GM23338 (cell line): ENCODE results near the gene TSPAN6.

Experiments
- CREB1 ChIP-seq: fragments of 250-450 bp; sonication (Bioruptor Pico); IDR thresholded peaks from 2 replicates; pipeline ENCODE4 v1.5.0; 2020; ENCODE audit warnings: low read depth, mild to moderate bottlenecking, moderate library complexity
- EZH2 ChIP-seq: fragments of 200-600 bp; sonication (generic); IDR thresholded peaks from one replicate; pipeline ENCODE4 v1.8.0; 2017; ENCODE audit warnings: antibody characterized with exemption, mild to moderate bottlenecking, low read depth; ENCODE audit not compliant: unreplicated experiment
- EZH2phosphoT487 ChIP-seq: fragments of 200-600 bp; sonication (generic); IDR thresholded peaks from one replicate; pipeline ENCODE4 v1.8.1; 2018; ENCODE audit warnings: antibody characterized with exemption; ENCODE audit not compliant: unreplicated experiment
- JUNB ChIP-seq: IDR thresholded peaks from one replicate; pipeline ENCODE4 v1.6.1; 2016; ENCODE audit warnings: antibody characterized with exemption; ENCODE audit not compliant: unreplicated experiment
- NANOG ChIP-seq: IDR thresholded peaks from 2 replicates; pipeline ENCODE4 v1.6.1; 2016; ENCODE audit warnings: antibody characterized with exemption, borderline replicate concordance
- POLR2AphosphoS5 ChIP-seq: IDR thresholded peaks from 2 replicates; pipeline ENCODE4 v1.6.1; 2016; ENCODE audit warnings: antibody characterized with exemption, low read depth
- STAT1 ChIP-seq: IDR thresholded peaks from one replicate; pipeline ENCODE4 v1.6.1; 2016; ENCODE audit warnings: antibody characterized with exemption; ENCODE audit not compliant: unreplicated experiment
- ZNF114 ChIP-seq: fragments of 250-450 bp; sonication (Bioruptor Pico); IDR thresholded peaks from 2 replicates; pipeline ENCODE4 v1.5.0; 2020; ENCODE audit warnings: mild to moderate bottlenecking, moderate library complexity
- ZNF331 ChIP-seq: fragments of 250-450 bp; sonication (Bioruptor Pico); IDR thresholded peaks from 2 replicates; pipeline ENCODE4 v1.5.0; 2020; ENCODE audit warnings: low read depth, mild to moderate bottlenecking, moderate library complexity
- TF ChIP-seq, protein P1 (sequence below), 2 experiments: fragments of 200-600 bp in 1 of 2; sonication (generic) in 1 of 2; conservative IDR thresholded peaks; 2 replicates each; pipeline versions ENCODE4 v1.5.1 to v1.6.1; 2016 to 2017; ENCODE audit warnings: antibody characterized with exemption in 2 of 2, low read depth in 2 of 2, mild to moderate bottlenecking in 2 of 2, moderate library complexity in 1 of 2
- TF ChIP-seq, protein P2 (sequence below): IDR thresholded peaks from one replicate; pipeline ENCODE4 v1.6.1; 2018; ENCODE audit warnings: antibody characterized with exemption; ENCODE audit not compliant: unreplicated experiment
- TF ChIP-seq, protein P3 (sequence below): fragments of 250-450 bp; sonication (Bioruptor Pico); IDR thresholded peaks from 2 replicates; pipeline ENCODE4 v1.5.0; 2020; ENCODE audit warnings: mild to moderate bottlenecking, moderate library complexity
- TF ChIP-seq, protein P4 (sequence below): IDR thresholded peaks from 2 replicates; pipeline ENCODE4 v1.6.1; 2016; ENCODE audit warnings: antibody characterized with exemption

DNA sequence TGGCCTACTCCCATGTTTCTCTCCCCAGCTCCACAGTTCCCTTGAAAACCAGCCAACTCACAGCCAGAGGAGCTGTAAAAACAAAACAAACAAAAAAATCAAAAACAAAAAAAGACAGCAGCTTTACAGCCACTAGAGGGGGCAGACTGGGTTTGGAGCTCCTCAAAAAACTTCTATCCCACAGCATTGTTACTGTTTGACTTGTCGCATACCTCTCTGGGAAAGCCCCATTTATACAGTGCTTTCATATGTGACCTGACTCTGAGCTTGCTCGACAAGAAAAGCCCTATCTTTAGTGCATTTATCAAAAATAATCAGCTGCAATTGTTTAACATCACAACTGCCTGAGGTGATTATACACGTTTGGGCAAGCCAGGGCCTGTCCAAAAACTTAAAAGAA, 21.6 kb downstream of the TSPAN6 start:
- TF ChIP-seq, protein P1, sequence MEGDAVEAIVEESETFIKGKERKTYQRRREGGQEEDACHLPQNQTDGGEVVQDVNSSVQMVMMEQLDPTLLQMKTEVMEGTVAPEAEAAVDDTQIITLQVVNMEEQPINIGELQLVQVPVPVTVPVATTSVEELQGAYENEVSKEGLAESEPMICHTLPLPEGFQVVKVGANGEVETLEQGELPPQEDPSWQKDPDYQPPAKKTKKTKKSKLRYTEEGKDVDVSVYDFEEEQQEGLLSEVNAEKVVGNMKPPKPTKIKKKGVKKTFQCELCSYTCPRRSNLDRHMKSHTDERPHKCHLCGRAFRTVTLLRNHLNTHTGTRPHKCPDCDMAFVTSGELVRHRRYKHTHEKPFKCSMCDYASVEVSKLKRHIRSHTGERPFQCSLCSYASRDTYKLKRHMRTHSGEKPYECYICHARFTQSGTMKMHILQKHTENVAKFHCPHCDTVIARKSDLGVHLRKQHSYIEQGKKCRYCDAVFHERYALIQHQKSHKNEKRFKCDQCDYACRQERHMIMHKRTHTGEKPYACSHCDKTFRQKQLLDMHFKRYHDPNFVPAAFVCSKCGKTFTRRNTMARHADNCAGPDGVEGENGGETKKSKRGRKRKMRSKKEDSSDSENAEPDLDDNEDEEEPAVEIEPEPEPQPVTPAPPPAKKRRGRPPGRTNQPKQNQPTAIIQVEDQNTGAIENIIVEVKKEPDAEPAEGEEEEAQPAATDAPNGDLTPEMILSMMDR (conservative IDR thresholded peaks at IDR 0.05; ENCODE audit: low read depth in 2 of 2): peak; percentile 49 to 59
- TF ChIP-seq POLR2AphosphoS5 (no peak), EZH2 (no peak), JUNB (no peak), STAT1 (no peak), EZH2phosphoT487 (no peak), CREB1 (CRISPR knock-in tag) (no peak), ZNF114 (CRISPR knock-in tag) (no peak), NANOG (no peak), ZNF331 (no peak)
- TF ChIP-seq, protein P2, sequence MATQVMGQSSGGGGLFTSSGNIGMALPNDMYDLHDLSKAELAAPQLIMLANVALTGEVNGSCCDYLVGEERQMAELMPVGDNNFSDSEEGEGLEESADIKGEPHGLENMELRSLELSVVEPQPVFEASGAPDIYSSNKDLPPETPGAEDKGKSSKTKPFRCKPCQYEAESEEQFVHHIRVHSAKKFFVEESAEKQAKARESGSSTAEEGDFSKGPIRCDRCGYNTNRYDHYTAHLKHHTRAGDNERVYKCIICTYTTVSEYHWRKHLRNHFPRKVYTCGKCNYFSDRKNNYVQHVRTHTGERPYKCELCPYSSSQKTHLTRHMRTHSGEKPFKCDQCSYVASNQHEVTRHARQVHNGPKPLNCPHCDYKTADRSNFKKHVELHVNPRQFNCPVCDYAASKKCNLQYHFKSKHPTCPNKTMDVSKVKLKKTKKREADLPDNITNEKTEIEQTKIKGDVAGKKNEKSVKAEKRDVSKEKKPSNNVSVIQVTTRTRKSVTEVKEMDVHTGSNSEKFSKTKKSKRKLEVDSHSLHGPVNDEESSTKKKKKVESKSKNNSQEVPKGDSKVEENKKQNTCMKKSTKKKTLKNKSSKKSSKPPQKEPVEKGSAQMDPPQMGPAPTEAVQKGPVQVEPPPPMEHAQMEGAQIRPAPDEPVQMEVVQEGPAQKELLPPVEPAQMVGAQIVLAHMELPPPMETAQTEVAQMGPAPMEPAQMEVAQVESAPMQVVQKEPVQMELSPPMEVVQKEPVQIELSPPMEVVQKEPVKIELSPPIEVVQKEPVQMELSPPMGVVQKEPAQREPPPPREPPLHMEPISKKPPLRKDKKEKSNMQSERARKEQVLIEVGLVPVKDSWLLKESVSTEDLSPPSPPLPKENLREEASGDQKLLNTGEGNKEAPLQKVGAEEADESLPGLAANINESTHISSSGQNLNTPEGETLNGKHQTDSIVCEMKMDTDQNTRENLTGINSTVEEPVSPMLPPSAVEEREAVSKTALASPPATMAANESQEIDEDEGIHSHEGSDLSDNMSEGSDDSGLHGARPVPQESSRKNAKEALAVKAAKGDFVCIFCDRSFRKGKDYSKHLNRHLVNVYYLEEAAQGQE: no peak
- TF ChIP-seq, protein P3, sequence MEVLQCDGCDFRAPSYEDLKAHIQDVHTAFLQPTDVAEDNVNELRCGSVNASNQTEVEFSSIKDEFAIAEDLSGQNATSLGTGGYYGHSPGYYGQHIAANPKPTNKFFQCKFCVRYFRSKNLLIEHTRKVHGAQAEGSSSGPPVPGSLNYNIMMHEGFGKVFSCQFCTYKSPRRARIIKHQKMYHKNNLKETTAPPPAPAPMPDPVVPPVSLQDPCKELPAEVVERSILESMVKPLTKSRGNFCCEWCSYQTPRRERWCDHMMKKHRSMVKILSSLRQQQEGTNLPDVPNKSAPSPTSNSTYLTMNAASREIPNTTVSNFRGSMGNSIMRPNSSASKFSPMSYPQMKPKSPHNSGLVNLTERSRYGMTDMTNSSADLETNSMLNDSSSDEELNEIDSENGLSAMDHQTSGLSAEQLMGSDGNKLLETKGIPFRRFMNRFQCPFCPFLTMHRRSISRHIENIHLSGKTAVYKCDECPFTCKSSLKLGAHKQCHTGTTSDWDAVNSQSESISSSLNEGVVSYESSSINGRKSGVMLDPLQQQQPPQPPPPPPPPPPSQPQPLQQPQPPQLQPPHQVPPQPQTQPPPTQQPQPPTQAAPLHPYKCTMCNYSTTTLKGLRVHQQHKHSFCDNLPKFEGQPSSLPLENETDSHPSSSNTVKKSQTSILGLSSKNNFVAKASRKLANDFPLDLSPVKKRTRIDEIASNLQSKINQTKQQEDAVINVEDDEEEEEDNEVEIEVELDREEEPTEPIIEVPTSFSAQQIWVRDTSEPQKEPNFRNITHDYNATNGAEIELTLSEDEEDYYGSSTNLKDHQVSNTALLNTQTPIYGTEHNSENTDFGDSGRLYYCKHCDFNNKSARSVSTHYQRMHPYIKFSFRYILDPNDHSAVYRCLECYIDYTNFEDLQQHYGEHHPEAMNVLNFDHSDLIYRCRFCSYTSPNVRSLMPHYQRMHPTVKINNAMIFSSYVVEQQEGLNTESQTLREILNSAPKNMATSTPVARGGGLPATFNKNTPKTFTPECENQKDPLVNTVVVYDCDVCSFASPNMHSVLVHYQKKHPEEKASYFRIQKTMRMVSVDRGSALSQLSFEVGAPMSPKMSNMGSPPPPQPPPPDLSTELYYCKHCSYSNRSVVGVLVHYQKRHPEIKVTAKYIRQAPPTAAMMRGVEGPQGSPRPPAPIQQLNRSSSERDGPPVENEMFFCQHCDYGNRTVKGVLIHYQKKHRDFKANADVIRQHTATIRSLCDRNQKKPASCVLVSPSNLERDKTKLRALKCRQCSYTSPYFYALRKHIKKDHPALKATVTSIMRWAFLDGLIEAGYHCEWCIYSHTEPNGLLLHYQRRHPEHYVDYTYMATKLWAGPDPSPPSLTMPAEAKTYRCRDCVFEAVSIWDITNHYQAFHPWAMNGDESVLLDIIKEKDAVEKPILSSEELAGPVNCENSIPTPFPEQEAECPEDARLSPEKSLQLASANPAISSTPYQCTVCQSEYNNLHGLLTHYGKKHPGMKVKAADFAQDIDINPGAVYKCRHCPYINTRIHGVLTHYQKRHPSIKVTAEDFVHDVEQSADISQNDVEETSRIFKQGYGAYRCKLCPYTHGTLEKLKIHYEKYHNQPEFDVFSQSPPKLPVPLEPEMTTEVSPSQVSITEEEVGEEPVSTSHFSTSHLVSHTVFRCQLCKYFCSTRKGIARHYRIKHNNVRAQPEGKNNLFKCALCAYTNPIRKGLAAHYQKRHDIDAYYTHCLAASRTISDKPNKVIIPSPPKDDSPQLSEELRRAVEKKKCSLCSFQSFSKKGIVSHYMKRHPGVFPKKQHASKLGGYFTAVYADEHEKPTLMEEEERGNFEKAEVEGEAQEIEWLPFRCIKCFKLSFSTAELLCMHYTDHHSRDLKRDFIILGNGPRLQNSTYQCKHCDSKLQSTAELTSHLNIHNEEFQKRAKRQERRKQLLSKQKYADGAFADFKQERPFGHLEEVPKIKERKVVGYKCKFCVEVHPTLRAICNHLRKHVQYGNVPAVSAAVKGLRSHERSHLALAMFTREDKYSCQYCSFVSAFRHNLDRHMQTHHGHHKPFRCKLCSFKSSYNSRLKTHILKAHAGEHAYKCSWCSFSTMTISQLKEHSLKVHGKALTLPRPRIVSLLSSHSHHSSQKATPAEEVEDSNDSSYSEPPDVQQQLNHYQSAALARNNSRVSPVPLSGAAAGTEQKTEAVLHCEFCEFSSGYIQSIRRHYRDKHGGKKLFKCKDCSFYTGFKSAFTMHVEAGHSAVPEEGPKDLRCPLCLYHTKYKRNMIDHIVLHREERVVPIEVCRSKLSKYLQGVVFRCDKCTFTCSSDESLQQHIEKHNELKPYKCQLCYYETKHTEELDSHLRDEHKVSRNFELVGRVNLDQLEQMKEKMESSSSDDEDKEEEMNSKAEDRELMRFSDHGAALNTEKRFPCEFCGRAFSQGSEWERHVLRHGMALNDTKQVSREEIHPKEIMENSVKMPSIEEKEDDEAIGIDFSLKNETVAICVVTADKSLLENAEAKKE: no peak
- TF ChIP-seq, protein P4, sequence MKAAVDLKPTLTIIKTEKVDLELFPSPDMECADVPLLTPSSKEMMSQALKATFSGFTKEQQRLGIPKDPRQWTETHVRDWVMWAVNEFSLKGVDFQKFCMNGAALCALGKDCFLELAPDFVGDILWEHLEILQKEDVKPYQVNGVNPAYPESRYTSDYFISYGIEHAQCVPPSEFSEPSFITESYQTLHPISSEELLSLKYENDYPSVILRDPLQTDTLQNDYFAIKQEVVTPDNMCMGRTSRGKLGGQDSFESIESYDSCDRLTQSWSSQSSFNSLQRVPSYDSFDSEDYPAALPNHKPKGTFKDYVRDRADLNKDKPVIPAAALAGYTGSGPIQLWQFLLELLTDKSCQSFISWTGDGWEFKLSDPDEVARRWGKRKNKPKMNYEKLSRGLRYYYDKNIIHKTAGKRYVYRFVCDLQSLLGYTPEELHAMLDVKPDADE: no peak
